Measurements from ENCODE around the gene OTUB1. TPM values are rescaled to one million over a fixed set of nuclear protein-coding genes. Genes with fewer than 3 reads are reported as not detected.

Gene OTUB1
- total and polyA plus RNA-seq, 9 of the 15 experiments (the other 6 are each of a cell fraction or from before 2014, with no cell fraction given) = 29.5 to 134 (median 66.1) TPM

DNA sequence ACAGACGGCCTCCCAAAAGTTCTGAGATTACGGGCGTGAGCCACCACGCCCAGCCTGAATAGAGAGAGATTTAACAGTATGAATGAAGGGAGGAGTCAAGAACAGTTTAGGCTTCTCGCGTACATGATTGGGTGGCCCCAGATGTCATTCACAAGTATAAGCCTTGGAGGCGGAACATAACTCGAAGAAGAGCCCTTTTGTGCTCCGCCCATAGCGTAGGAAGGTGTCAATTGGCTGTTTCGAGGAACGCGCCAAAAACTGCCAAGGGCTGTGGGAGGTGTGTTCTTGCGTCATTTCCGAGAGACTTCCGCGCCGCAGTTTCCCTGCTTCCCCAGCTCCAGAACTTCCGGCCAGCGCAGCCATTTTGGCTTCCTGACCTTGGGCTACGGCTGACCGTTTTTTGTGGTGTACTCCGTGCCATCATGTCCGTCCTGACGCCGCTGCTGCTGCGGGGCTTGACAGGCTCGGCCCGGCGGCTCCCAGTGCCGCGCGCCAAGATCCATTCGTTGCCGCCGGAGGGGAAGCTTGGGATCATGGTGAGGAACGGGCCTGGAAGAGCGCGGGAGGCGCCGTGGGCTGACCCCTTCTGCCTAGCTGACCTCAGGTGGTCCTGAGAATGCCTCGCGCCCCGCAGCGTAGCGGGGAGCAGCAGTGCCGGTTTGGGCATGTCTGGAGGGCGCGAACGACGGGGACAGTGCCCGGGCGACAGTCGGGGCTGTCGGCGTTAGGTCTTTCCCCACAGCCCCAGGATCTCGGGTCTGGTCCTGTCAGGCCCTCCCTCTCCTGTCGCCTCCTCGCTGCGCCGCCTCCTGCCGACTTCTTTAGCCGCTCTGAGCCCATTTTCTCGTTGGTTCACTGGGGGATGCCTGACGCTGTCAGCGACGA is 11.7 kb upstream of the OTUB1 start, which contains the start of gene COX8A (continued):
- TF ChIP-seq ZNF253 (CRISPR knock-in tag; conservative IDR thresholded peaks at IDR 0.05) (no peak), SMARCB1 (IDR thresholded peaks at IDR 0.05; ENCODE audit: insufficient read length, low read depth) (no peak), POLR3G (IDR thresholded peaks at IDR 0.05; ENCODE audit: extremely low read depth, insufficient read length, insufficient replicate concordance) (no peak), SNRNP70 (optimal IDR thresholded peaks at IDR 0.05; ENCODE audit: low read depth, low read length) (no peak), SRSF1 (IDR thresholded peaks at IDR 0.05; ENCODE audit: low read depth, low read length) (no peak), U2AF1 (optimal IDR thresholded peaks at IDR 0.05; ENCODE audit: low read depth, low read length) (no peak), PHF20 (IDR thresholded peaks at IDR 0.05; ENCODE audit: partially characterized antibody) (peak; percentile 91), CHD1 (IDR thresholded peaks at IDR 0.05; ENCODE audit: low read length) (peak; percentile 56), SMARCC2 (IDR thresholded peaks at IDR 0.05; ENCODE audit: low read depth) (no peak), ARID2 (IDR thresholded peaks at IDR 0.05) (no peak), PURB (CRISPR knock-in tag; IDR thresholded peaks at IDR 0.05; ENCODE audit: low read depth) (no peak), TGIF2 (CRISPR knock-in tag; IDR thresholded peaks at IDR 0.05) (no peak), ZNF717 (CRISPR knock-in tag; IDR thresholded peaks at IDR 0.05) (no peak), KAT2B (IDR thresholded peaks at IDR 0.05; ENCODE audit: low read depth, low read length) (no peak)
- TF ChIP-seq, protein P1, sequence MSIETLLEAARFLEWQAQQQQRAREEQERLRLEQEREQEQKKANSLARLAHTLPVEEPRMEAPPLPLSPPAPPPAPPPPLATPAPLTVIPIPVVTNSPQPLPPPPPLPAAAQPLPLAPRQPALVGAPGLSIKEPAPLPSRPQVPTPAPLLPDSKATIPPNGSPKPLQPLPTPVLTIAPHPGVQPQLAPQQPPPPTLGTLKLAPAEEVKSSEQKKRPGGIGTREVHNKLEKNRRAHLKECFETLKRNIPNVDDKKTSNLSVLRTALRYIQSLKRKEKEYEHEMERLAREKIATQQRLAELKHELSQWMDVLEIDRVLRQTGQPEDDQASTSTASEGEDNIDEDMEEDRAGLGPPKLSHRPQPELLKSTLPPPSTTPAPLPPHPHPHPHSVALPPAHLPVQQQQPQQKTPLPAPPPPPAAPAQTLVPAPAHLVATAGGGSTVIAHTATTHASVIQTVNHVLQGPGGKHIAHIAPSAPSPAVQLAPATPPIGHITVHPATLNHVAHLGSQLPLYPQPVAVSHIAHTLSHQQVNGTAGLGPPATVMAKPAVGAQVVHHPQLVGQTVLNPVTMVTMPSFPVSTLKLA (conservative IDR thresholded peaks at IDR 0.05) = peak in 1 of 2 experiments; percentile 80; a peak in 2 of 4 replicates
- TF ChIP-seq, protein P2, sequence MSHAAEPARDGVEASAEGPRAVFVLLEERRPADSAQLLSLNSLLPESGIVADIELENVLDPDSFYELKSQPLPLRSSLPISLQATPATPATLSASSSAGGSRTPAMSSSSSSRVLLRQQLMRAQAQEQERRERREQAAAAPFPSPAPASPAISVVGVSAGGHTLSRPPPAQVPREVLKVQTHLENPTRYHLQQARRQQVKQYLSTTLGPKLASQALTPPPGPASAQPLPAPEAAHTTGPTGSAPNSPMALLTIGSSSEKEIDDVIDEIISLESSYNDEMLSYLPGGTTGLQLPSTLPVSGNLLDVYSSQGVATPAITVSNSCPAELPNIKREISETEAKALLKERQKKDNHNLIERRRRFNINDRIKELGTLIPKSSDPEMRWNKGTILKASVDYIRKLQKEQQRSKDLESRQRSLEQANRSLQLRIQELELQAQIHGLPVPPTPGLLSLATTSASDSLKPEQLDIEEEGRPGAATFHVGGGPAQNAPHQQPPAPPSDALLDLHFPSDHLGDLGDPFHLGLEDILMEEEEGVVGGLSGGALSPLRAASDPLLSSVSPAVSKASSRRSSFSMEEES (CRISPR knock-in tag; IDR thresholded peaks at IDR 0.05) = no peak
- TF ChIP-seq, protein P3, sequence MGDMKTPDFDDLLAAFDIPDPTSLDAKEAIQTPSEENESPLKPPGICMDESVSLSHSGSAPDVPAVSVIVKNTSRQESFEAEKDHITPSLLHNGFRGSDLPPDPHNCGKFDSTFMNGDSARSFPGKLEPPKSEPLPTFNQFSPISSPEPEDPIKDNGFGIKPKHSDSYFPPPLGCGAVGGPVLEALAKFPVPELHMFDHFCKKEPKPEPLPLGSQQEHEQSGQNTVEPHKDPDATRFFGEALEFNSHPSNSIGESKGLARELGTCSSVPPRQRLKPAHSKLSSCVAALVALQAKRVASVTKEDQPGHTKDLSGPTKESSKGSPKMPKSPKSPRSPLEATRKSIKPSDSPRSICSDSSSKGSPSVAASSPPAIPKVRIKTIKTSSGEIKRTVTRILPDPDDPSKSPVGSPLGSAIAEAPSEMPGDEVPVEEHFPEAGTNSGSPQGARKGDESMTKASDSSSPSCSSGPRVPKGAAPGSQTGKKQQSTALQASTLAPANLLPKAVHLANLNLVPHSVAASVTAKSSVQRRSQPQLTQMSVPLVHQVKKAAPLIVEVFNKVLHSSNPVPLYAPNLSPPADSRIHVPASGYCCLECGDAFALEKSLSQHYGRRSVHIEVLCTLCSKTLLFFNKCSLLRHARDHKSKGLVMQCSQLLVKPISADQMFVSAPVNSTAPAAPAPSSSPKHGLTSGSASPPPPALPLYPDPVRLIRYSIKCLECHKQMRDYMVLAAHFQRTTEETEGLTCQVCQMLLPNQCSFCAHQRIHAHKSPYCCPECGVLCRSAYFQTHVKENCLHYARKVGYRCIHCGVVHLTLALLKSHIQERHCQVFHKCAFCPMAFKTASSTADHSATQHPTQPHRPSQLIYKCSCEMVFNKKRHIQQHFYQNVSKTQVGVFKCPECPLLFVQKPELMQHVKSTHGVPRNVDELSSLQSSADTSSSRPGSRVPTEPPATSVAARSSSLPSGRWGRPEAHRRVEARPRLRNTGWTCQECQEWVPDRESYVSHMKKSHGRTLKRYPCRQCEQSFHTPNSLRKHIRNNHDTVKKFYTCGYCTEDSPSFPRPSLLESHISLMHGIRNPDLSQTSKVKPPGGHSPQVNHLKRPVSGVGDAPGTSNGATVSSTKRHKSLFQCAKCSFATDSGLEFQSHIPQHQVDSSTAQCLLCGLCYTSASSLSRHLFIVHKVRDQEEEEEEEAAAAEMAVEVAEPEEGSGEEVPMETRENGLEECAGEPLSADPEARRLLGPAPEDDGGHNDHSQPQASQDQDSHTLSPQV (IDR thresholded peaks at IDR 0.05) = no peak; the same call in 1 of the 2 replicates

All from K562 (cell line).